Measurements from ENCODE around the gene UNC13C. TPM values are rescaled to one million over a fixed set of nuclear protein-coding genes. Genes with fewer than 3 reads are reported as not detected.

UNC13C gene
- total RNA-seq, 4 donors from 2014 or later: 0.04 to 0.24 (median 0.22) TPM

DNA sequence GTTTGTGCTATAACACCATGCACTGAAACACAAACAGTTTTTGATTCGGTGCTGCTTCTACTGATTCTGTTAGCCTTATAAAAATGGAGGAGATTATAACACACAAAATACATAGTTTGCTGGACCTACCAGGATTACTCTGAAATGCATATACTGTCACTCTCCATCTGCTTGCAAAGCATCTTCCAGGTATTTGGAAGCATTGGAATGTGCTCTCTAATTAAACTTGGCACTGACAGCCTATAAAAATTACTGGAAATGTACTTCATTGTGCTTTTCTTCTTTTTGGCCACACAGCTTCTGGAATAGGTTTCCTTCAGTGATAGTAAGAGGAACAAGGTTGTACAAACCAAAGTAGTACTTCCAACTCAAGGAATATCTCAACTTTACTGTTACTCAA, 376.1 kb downstream of the UNC13C start:
- Histone ChIP-seq H3K36me3 (no peaks in the 10 kb centered on the region), H3K4me3 (no peak overlapping the region), H3K9me3 (peaks cover 4% of the 10 kb centered on the region), H3K27ac (no peak overlapping the region), H3K27me3 (no peaks in the 10 kb centered on the region), H3K4me1 (no peaks in the 10 kb centered on the region)
- DNase-seq (ENCODE audit: low spot score in 2 of 2): no peak
- TF ChIP-seq POLR2A (IDR thresholded peaks at IDR 0.05) (no peak), EP300 (IDR thresholded peaks at IDR 0.05) (no peak), POLR2AphosphoS5 (IDR thresholded peaks at IDR 0.05) (no peak)
- TF ChIP-seq, protein P1, sequence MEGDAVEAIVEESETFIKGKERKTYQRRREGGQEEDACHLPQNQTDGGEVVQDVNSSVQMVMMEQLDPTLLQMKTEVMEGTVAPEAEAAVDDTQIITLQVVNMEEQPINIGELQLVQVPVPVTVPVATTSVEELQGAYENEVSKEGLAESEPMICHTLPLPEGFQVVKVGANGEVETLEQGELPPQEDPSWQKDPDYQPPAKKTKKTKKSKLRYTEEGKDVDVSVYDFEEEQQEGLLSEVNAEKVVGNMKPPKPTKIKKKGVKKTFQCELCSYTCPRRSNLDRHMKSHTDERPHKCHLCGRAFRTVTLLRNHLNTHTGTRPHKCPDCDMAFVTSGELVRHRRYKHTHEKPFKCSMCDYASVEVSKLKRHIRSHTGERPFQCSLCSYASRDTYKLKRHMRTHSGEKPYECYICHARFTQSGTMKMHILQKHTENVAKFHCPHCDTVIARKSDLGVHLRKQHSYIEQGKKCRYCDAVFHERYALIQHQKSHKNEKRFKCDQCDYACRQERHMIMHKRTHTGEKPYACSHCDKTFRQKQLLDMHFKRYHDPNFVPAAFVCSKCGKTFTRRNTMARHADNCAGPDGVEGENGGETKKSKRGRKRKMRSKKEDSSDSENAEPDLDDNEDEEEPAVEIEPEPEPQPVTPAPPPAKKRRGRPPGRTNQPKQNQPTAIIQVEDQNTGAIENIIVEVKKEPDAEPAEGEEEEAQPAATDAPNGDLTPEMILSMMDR (IDR thresholded peaks at IDR 0.05): no peak
- WGBS: 76% methylated on average over 1 of the region's 1 CpG

DNA sequence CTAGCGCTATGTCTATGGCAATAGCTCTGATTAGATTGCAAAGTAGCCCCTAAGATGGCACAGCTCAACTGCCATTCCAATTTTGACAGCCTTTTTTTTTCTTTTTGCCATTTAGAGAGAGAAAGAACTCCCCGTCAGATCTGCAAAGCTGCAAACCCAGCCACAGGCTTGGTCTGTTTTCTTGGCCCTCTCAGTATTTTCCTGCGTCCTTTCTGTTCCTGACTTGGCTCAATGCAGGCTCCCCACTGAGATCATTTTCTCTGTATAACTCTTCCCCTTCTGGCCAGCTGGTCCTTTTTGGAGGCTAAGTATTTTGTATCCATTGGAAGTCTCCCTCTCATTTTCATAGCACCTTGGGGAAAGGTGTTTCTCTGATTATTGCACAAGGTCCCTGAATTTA, 386.7 kb downstream of the UNC13C start:
- no peak for DNase-seq (ENCODE audit: low spot score in 2 of 2)
- Histone ChIP-seq H3K27ac (no peak overlapping the region), H3K36me3 (no peaks in the 10 kb centered on the region), H3K4me1 (no peaks in the 10 kb centered on the region), H3K4me3 (no peak overlapping the region), H3K27me3 (no peaks in the 10 kb centered on the region), H3K9me3 (peaks cover 15% of the 10 kb centered on the region)
- 72% methylated on average over 3 of the region's 3 CpGs for WGBS
- TF ChIP-seq POLR2A (IDR thresholded peaks at IDR 0.05) (no peak), EP300 (IDR thresholded peaks at IDR 0.05) (no peak), POLR2AphosphoS5 (IDR thresholded peaks at IDR 0.05) (no peak)
- TF ChIP-seq, protein P1 (IDR thresholded peaks at IDR 0.05): no peak

DNA sequence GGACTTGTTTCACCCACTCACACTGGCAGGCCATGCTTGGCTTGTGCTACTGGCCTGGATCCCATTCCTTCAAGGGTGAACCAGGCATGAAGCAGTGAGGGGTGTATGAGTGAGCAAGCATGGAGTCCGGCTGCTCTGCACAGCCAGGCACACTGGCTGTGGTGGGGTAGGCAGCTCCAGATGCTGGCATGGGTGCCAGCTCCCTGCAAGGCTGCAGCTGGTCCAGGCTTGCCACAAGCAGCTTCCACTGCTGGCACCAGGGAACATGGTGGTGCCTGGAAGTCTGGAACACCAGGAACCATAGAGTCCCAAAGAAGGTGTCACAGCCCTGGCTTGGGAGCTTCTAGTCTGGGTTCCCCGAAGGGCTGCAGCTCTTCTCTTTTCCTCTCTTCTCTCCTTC, 395.1 kb downstream of the UNC13C start:
- H3K27ac ChIP-seq: no peak overlapping the region
- TF ChIP-seq POLR2A (IDR thresholded peaks at IDR 0.05) (no peak), EP300 (IDR thresholded peaks at IDR 0.05) (no peak), POLR2AphosphoS5 (IDR thresholded peaks at IDR 0.05) (no peak)
- TF ChIP-seq, protein P1 (IDR thresholded peaks at IDR 0.05): no peak
- peaks cover 9% of the 10 kb centered on the region for H3K9me3 ChIP-seq
- WGBS: 78% methylated on average over 1 of the region's 2 CpGs
- H3K27me3 ChIP-seq: no peaks in the 10 kb centered on the region
- no peak overlapping the region for H3K4me3 ChIP-seq
- peak in 1 of 2 donors; percentile 29 for DNase-seq (ENCODE audit: low spot score in 2 of 2)
- H3K4me1 ChIP-seq: no peaks in the 10 kb centered on the region
- H3K36me3 ChIP-seq: no peaks in the 10 kb centered on the region

DNA sequence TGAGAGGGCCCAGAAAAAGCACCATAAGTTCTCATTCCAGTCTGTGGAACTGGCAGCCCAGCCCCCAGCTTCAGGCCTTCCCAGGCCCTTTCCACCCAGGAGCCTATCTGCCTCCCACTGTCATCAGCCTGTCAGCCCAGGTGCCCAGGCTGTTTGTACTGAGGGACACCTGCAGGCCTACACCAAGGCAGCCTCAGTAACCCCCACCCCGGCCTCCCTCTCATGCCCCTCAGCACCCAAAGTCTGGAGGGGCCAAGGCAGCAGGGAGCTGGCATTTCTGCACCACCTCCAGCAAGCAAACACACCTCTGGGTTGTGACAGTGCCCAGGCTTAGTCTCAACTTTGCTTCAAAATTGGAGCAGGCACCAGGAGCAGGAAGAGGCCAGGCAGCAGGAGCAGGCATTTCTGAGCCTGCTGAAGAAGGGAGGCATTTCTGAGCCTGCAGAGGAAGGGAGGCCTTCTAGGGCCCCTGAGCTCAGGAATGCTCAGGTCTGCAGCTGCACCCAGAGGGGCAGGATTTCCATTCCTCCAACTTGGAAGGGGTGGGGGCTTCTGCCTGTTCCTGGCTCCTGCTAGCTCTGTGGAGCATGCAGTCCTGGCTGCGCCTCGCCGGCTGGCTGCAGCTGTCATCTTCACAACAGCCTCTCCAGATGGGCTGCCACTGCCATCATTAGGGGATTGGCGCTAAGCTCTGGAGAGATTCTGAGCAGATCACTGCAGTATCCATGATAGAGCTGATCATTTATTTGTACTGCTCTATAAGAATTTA, 396.1 kb downstream of the UNC13C start:
- no peaks in the 10 kb centered on the region for H3K27me3 ChIP-seq
- TF ChIP-seq, protein P1 (IDR thresholded peaks at IDR 0.05): no peak
- TF ChIP-seq POLR2A (IDR thresholded peaks at IDR 0.05) (no peak), POLR2AphosphoS5 (IDR thresholded peaks at IDR 0.05) (no peak), EP300 (IDR thresholded peaks at IDR 0.05) (no peak)
- H3K36me3 ChIP-seq: no peaks in the 10 kb centered on the region
- peak in 1 of 2 donors; percentile 47 for DNase-seq (ENCODE audit: low spot score in 2 of 2)
- no peak overlapping the region for H3K27ac ChIP-seq
- H3K4me1 ChIP-seq: no peaks in the 10 kb centered on the region
- H3K9me3 ChIP-seq: peaks cover 9% of the 10 kb centered on the region
- WGBS: 84% methylated on average over 5 of the region's 5 CpGs
- H3K4me3 ChIP-seq: no peak overlapping the region

DNA sequence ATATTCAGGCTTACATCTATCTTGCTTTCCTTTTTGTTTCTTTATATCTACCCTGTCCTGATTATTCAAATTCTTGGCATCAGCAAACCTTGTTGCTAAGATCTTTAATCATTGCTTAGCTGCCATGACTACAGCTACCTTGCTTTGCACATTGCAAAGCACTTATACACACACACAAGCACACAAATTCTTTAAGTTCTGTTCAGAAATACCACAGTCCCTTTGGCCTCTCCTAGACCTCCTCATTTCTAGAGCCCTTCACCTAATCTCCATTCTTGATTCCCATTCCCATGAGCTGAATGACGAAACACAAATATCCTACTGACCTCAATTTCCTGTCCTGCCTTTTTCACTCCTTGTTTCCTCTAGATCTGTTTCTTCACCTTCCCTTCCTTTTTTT, 409.6 kb downstream of the UNC13C start:
- TF ChIP-seq EP300 (IDR thresholded peaks at IDR 0.05) (no peak), POLR2A (IDR thresholded peaks at IDR 0.05) (no peak), POLR2AphosphoS5 (IDR thresholded peaks at IDR 0.05) (no peak)
- TF ChIP-seq, protein P1 (IDR thresholded peaks at IDR 0.05): no peak
- DNase-seq (ENCODE audit: low spot score in 2 of 2): no peak
- Histone ChIP-seq H3K27ac (no peak overlapping the region), H3K27me3 (no peaks in the 10 kb centered on the region), H3K4me3 (no peak overlapping the region), H3K9me3 (no peaks in the 10 kb centered on the region), H3K4me1 (no peaks in the 10 kb centered on the region), H3K36me3 (no peaks in the 10 kb centered on the region)
- 81% methylated on average over 1 of the region's 1 CpG for WGBS
